ENCODE measurements around the gene PTDSS2.

PTDSS2 gene

GRCh38 chr11:499201-500076 lies 49.4 kb downstream of the PTDSS2 start:
- Histone ChIP-seq H2AFZ (ENCODE audit: low read length) (no peak overlapping the region), H3K27ac (ENCODE audit: low read length) (no peak overlapping the region), H3K9me3 (replicated peaks; ENCODE audit: insufficient read depth, low read length) (no peaks in the 10 kb centered on the region), H3K9ac (ENCODE audit: low read length) (no peak overlapping the region), H3K4me1 (ENCODE audit: low read length) (no peaks in the 10 kb centered on the region), H3F3A (ENCODE audit: insufficient read depth, low read length) (no peaks in the 10 kb centered on the region), H3K4me3 (ENCODE audit: low read length) (no peak overlapping the region), H4K20me1 (ENCODE audit: insufficient read depth, low read length) (no peaks in the 10 kb centered on the region), H3K27me3 (replicated peaks; ENCODE audit: insufficient read depth, low read length) (no peaks in the 10 kb centered on the region), H3K4me2 (ENCODE audit: low read depth, low read length) (no peak overlapping the region), H3K9me2 (replicated peaks; ENCODE audit: insufficient read depth, low read length) (no peaks in the 10 kb centered on the region), H3K36me3 (replicated peaks; ENCODE audit: insufficient read depth, low read length) (no peaks in the 10 kb centered on the region; the same call in 1 of the 2 replicates), H3K79me2 (ENCODE audit: low read length) (peaks cover 21% of the 10 kb centered on the region)
- TF ChIP-seq EZH2 (optimal IDR thresholded peaks at IDR 0.05; ENCODE audit: low read depth, low read length) (no peak), EZH2phosphoT487 (IDR thresholded peaks at IDR 0.05; ENCODE audit: low read length) (no peak), CTCF (IDR thresholded peaks at IDR 0.05; ENCODE audit: low read length) (no peak)
- no peak for DNase-seq

- H3K4me1 ChIP-seq (ENCODE audit: low read length) = no peaks in the 10 kb centered on the region
- no peaks in the 10 kb centered on the region for H3F3A ChIP-seq (ENCODE audit: insufficient read depth, low read length)
- no peak overlapping the region for H3K9ac ChIP-seq (ENCODE audit: low read length)
- H3K36me3 ChIP-seq (replicated peaks; ENCODE audit: insufficient read depth, low read length) = no peaks in the 10 kb centered on the region; the same call in 1 of the 2 replicates
- H3K9me2 ChIP-seq (replicated peaks; ENCODE audit: insufficient read depth, low read length) = no peaks in the 10 kb centered on the region
- no peaks in the 10 kb centered on the region for H4K20me1 ChIP-seq (ENCODE audit: insufficient read depth, low read length)
- H3K4me2 ChIP-seq (ENCODE audit: low read depth, low read length) = no peak overlapping the region
- TF ChIP-seq EZH2phosphoT487 (IDR thresholded peaks at IDR 0.05; ENCODE audit: low read length) = no peak
- no peak for TF ChIP-seq CTCF (IDR thresholded peaks at IDR 0.05; ENCODE audit: low read length)
- TF ChIP-seq EZH2 (optimal IDR thresholded peaks at IDR 0.05; ENCODE audit: low read depth, low read length) = no peak
- DNase-seq = no peak
- H3K4me3 ChIP-seq (ENCODE audit: low read length) = no peak overlapping the region
- H3K9me3 ChIP-seq (replicated peaks; ENCODE audit: insufficient read depth, low read length) = no peaks in the 10 kb centered on the region
- H3K27me3 ChIP-seq (replicated peaks; ENCODE audit: insufficient read depth, low read length) = no peaks in the 10 kb centered on the region
- H3K79me2 ChIP-seq (ENCODE audit: low read length) = peaks cover 38% of the 10 kb centered on the region
- no peak overlapping the region for H2AFZ ChIP-seq (ENCODE audit: low read length)
- H3K27ac ChIP-seq (ENCODE audit: low read length) = no peak overlapping the region
Observed at GRCh38 chr11:501001-501682, 51.1 kb downstream of the PTDSS2 start.

GRCh38 chr11:501683-502287 lies 51.7 kb downstream of the PTDSS2 start:
- Histone ChIP-seq H4K20me1 (ENCODE audit: insufficient read depth, low read length) (no peaks in the 10 kb centered on the region), H2AFZ (ENCODE audit: low read length) (no peak overlapping the region), H3K27ac (ENCODE audit: low read length) (no peak overlapping the region), H3K4me3 (ENCODE audit: low read length) (no peak overlapping the region), H3K4me1 (ENCODE audit: low read length) (no peaks in the 10 kb centered on the region), H3K4me2 (ENCODE audit: low read depth, low read length) (no peak overlapping the region), H3K27me3 (replicated peaks; ENCODE audit: insufficient read depth, low read length) (no peaks in the 10 kb centered on the region), H3K79me2 (ENCODE audit: low read length) (peaks cover 42% of the 10 kb centered on the region), H3K9ac (ENCODE audit: low read length) (no peak overlapping the region), H3K36me3 (replicated peaks; ENCODE audit: insufficient read depth, low read length) (no peaks in the 10 kb centered on the region; the same call in 1 of the 2 replicates), H3K9me3 (replicated peaks; ENCODE audit: insufficient read depth, low read length) (no peaks in the 10 kb centered on the region), H3F3A (ENCODE audit: insufficient read depth, low read length) (0 out of 2 replicates have a peak, but pooled peaks cover 3% of the 10 kb centered on the region), H3K9me2 (replicated peaks; ENCODE audit: insufficient read depth, low read length) (no peaks in the 10 kb centered on the region)
- TF ChIP-seq EZH2 (optimal IDR thresholded peaks at IDR 0.05; ENCODE audit: low read depth, low read length) (no peak), CTCF (IDR thresholded peaks at IDR 0.05; ENCODE audit: low read length) (no peak), EZH2phosphoT487 (IDR thresholded peaks at IDR 0.05; ENCODE audit: low read length) (no peak)
- DNase-seq = no peak
